GM18520 (cell line): ENCODE results near the gene TPD52L2.
A peak's percentile ranks its signal among the peaks of the same experiment; 100 is the strongest.

Experiments used
- ATAC-seq: cut with Tn5 transposase; IDR thresholded peaks from one replicate; pipeline ENCODE4 v1.9.1; 2021; ENCODE audit not compliant: unreplicated experiment

TPD52L2 gene

DNA sequence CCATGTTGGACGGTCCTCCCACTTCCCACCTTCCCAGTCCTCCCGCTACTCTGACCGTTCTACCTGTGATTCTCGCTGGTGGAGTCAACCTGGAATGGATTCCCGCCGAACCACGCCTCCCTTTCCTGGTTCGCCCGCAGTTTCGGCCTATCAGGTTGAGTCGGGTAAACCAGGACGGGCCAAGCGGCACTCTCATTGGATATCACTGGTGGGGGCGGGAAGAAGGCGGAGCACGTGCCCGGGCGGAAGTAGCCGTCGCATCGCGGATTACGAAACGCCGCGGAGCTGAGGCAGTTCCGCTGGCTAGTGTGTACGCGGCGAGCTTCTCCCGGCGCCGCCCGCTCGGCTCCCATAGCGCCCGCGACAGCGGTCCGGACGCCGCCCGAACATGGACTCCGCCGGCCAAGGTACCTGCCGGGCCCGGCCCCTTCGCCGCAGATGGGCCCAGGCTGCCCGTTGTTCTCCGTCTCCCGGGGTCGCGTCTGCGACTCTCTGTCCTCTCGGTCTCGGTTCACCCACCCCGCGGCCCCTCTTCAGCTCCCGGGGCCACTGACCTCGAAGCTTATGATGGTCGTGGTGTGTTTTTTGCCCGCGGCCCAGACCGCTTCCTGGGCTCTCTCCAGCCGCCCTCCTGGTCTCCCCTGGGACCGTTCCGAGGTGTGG, at the start of gene TPD52L2:
TPD52L2 (plus strand) TSS at position 293 of the 663 bp plus-strand sequence; CDS start at position 389, 96 bp downstream.
- ATAC-seq, result peak; percentile 62

DNA sequence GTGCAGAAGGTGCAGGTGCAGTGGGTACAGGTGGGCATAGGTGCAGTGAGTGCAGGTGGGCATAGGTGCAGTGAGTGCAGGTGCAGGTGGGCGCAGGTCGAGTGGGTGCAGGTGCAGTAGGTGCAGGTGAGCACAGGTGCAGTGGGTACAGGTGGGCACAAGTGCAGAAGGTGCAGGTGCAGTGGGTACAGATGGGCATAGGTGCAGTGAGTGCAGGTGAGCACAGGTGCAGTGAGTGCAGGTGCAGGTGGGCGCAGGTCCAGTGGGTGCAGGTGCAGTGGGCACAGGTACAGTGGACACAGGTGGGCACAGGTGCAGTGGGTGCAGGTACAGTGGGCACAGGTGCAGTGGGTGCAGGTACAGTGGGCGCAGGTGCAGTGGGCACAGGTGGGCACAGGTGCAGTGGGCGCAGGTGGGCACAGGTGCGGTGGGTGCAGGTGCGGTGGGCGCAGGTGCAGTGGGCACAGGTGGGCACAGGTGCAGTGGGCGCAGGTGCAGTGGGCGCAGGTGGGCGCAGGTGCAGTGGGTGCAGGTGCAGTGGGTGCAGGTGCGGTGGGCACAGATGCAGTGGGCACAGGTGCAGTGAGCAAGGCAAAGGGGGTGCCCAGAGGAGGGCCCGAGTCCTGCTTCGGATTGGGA, 49.3 kb upstream of the TPD52L2 start:
- ATAC-seq, result no peak

DNA sequence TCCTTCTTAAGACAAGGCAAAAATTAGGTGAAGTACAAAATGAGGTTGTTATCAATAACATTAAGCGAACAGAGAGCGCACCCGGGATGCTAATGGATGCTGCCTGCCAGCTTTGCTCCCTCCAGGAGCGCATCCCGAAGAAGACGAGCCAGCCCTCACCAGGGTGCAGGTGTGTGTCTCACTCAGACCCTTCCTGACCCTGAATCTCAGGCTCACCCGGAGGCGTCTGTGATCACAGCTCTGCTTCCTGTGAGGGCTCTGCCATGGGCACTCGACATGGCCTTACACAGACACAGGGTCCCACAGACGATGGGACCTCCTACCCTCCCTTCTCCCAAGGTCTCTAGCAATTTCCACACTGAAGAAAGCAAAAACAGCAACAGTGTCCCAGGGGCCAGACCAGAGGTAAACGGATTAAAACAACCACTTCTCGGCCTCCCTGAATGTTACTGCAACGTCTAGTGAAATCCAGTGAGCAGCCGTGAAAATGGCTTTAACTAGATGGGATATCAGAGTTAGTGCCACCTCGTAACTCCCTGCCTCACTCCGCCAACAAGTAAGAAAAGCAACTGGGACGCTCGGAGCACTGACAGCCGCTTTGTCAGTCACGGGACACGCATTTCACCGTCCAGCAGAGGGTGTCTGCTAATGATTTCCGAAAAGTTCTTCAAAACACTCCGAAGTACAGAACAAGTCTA, 45.7 kb upstream of the TPD52L2 start:
- no peak for ATAC-seq

DNA sequence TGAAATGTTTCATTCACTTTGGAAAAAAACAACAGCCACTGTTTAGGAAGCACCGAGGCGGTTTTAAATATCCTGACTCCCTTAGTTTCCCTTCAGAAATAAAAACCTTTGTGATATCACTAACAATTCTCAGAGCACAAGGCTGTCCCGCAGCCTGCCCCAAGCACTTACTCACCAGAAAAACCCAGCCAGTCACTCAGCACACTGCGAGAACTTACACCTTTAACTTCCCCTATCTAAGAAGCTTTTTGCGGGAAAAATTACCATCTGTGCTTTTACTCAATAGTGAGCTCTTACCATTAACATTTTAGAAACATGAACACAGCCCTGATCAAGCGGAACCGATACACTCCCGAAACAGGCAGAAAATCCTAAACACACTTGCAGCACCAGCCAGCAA, 43.3 kb upstream of the TPD52L2 start:
- no peak for ATAC-seq

DNA sequence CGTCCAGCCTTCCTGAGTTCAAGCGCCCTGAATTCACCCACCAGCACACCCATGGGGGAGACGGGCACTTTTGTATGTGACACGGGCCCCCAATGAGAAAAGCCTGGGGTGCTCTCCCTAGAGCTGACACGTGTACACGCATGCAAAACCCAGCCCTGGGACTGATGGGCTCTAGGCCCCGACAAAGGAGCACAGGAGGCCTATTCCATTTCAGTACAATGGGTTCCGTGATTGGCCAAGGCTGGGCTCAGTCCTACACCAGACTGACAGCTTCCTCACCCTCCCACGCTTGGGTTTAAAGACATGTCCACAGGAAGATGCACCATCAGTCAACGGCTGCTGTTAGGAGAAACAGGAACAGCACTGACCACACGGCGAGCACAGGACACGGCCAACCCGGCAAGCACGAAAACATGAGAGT, 42.8 kb upstream of the TPD52L2 start:
- ATAC-seq, result no peak

DNA sequence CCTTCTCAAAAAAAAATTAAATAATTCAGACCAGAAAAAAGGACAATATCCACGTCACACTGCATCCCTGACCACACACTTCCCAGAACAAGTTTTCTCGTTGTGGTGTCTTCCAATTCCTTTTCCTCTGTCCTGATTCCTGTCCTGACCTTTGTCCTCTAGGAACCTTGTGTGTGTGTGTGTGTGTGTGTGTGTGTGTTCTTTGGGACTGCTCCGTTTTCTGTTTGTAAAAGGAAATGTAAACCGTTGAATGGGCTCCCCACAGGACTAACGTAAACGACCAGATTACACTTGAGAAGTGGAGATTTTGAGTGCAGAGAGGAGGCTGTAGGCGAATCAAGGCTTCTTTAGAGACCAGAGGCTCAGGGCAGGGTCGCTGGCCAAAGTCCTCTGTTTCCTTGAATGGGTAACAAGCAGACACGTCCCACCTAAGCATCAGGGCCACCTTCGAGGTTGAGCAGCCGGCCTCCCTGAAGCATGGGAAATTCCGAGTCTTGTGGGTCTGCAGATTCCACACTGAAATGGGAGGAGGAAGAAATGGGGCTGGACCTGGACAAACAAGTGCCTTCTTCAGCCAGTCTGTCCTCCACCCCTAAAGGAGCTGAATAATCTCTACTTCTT, 41.3 kb upstream of the TPD52L2 start:
- ATAC-seq, result no peak

DNA sequence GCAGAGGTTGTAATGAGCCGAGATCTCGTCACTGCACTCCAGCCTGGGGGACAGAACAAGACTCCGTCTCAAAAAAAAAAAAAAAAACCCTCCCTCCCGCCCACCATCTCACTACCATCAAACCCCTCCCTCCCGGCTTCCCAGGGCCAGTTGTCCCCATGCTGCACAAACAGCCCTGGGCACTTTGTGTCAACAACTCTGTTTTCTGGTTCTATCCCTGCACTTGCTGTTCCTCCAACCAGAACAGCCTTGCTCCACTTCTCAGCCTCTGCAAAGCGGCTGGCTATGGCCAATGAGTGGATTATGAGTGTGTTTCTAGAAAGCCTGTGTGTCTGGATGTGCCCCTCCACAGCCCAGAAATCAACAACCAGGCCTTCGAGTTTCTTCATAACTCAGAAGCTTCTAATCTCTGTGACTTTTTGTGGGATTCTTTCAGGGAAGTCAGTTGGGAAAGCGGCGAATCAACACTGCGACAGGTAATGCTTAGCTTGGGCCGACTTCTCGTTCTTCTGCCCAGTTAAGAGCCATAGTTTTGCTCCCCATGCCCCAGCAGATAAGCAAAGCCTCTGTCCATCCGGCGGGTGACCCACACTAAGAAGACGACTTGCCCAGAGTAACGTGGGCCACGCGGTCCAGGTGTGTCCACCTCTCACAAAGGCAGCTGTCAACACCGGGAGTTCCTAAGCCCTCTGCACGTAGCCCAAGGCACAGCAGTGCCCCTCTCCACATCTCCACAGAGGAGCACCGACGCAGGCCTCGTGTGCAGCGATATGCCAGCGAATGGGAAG, 39.5 kb upstream of the TPD52L2 start:
- ATAC-seq, result no peak

DNA sequence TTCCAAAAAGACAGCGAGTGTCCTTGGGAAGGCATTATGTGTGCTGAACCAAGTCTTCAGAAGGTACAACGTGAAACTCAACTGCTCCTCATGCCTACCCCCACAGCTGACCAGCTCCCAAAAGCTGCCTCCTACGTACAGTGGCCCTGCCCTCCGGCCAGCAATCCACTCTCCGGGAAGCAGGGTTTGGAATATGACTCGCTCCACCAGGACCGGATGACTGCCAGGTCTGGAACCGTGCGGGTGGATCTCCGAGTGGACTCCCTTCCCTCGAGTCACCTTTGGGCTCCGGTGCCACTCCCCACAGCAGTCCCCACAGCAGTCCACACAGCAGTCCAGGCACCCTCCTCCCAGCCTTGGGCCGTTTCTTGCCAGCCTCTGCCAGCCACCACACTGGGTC, 38.3 kb upstream of the TPD52L2 start:
- no peak for ATAC-seq

DNA sequence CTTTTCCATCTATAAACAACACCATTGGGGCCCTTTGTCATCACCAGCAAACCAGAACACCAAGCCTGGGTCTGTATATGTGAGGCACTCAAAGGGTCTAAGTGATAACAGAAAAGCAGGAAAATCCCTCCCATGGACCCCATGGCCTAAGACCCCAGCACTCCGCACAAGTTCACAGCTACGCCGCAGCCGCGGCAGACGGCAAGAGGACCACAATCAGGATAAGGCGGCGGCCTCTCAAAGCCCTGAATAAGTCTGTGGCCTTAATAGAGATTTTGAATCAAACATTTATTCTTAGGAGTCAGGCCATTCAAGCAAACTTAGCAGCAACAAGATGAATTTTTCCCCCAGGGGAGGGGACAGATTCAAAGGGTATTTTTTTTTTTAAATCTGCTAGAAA, 36.9 kb upstream of the TPD52L2 start:
- ATAC-seq, result no peak

DNA sequence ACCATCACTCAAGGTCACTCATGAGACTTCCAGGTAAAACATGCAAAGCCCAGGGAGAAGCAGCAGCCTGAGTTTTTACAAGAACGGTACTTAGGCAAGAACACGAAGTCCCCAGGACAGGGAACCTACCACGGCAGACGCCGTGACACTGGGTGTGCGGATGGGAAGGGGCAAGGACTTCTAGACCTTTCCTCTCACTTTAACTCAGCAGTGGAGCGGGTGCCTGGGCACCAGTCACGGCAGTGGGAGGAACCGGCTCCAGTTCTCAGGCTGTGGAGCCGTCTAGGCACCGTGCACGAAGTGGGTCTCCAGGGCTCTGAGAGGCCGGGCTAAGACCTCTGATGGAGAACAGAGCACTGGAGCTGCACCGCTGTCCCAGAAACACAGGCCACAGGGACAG, 36.5 kb upstream of the TPD52L2 start:
- ATAC-seq, result no peak

DNA sequence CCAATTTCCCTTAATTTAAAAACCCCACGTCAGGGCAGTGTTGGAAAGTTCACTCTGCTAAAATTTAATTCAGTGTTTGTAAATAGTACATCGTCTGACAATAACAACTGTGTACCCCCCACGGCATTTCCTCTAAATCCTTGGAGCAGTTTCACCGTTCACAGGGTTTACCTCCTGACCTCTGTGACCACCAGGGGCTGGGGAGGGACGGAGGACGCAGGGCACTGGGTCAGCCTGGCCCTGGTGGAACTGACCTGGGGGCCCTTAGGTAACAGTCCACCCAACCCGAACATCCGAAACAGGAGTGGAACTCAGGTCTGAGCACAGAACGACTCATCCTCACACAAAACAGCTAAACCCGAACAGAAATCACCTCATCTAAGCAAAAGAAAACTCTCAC, 36.1 kb upstream of the TPD52L2 start:
- no peak for ATAC-seq

DNA sequence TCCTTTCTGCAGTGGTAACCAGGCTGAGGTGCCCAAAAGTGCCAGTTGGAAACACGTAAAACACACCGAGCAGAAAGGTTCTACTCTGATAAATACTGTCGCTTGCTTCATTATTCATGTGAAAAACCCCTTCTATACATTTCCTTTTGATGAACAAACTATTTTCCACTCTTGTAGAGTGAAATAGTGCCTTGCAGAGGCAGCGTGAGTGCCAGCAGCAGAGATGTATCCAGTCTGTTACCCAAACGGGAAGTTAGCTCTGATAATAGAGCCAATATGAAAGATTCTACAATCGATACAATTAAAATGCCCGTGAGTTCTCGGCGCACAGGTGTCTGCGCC, 35.5 kb upstream of the TPD52L2 start:
- ATAC-seq, result no peak

DNA sequence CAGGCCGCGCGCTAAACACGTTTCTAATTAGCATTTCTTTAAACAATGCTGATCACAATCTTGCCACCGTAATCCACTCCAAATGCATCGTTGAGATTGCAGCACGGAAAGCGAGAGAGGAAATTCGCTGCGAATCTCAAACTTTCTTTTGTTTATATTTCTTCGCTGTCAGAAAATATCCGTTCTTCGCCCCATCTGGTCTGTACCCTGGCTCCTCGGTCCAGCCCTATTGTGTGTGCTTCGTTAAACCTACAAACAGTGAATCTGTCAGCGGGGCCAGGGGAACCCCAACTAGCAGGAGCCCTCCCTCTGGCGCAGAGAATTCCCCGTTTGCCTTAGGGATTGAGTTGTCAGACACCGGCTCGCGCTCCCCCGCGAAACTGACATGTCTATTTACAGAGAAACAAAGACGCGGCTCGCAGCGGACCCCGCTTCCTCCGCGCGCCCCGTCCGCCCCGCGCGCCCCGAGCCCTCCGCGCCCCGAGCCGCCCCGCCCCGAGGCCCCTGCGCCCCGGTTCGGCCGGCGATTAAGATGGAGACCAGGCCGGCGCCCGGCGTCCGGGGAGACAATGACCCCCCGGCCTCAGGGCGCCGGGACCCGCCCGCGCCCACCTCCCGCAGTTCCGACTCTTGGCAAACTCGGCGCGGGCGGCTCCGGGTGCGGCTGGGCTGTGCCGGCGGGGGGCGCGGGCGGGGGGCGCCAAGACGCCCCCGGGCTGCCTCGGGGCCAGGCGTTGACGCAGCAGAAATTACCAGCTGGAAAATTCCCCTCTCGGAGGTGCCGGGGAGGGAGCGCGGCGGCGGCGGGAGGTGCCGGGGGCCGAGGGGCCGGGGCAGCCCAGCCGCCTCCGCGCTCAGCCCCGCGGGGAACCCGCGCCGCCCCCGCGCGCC, 34.9 kb upstream of the TPD52L2 start:
- no peak for ATAC-seq

DNA sequence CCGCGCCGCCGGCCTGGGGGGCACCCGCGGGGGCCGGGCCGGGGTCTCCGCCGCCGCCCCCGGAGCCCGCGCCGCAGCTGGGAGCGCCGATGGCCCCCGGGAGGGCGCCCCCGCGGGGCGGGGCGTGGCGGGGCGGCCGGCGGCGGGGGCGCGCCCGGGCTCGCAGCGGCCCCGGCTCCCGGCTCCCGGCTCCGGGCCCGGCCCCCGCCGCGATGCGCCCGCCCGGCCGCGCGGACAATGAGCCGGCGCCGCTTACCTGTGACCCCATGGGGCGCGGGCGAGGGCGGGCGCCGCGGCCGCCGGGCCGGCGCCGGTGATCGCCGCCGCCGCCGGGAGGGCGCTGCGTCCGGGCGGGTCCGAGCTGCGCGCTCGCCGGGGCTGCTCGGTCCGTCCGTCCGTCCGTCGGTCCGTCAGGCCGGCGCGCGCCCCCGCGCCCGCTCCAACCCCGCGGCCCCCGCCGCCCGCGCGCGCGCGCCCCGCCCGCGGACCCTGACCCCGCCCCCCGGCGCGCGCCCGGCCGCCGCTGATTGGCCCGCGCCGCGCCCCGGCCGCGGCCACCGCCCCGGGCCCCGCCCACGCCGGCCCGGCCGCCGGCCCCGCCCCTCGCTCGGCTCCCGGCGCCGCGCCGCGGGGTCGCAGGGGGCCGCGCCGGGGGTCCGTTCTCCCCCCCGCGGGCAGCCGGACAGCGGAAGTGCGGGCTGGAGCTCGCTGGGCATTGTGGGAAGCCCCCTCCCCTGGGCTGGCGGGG, 34.1 kb upstream of the TPD52L2 start, which contains the start of gene ZBTB46:
ZBTB46 (minus strand) TSS at position 424 of the 748 bp plus-strand sequence. CDS start 40,507 bp downstream, outside the sequence.
- no peak for ATAC-seq

DNA sequence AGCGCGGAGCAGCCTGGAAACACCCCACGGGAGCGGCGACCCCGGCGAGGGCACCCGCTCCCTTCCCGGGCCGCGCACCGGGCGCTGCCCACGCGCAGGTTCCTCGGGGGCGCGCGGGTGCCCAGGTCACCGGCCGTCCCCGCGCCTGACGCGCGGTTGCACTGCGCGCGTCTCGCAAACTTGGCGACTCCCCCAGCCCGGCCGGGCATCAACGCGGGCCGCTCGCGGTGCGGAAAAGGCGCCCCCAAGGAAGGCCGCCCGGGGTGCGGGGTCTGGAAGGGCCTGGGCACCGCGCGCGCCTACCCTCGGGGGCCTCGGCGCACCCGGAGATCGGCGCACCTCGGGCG, 33.5 kb upstream of the TPD52L2 start:
- ATAC-seq, result no peak

DNA sequence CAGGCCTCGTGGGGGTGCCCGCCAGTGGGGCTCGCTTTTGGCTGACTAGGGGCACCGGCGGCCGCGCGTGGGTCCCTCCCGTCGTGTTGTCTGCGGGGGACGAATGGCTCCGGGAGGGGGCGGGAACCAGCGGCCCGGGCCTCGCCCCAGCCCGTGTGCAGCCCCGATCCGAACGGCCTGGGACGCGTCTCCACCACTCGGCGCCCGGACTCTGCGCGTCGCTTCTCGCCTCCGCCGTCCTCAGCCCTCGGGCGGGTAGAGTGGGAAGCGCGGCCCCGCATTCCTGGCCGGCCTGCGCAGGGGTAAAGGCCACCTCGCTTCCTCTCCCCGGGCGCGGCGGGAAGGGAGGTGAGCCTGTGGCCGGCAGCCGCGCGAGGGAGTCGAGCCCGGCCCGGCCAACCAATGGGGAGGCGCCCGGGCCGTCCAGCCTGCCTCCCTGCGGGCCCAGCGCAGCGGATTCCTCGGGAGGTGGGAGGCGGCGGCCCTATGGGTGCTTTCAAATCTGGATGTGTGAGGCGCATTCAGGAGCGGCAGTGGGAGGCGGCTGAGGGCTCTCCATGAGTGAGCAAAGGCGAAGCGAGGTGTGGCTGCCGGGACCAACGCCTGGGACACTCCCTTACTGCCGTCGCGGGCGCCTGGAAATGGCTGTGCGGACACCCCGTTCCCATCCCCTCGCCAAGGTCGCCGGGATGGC, 32.9 kb upstream of the TPD52L2 start:
- ATAC-seq, result no peak

DNA sequence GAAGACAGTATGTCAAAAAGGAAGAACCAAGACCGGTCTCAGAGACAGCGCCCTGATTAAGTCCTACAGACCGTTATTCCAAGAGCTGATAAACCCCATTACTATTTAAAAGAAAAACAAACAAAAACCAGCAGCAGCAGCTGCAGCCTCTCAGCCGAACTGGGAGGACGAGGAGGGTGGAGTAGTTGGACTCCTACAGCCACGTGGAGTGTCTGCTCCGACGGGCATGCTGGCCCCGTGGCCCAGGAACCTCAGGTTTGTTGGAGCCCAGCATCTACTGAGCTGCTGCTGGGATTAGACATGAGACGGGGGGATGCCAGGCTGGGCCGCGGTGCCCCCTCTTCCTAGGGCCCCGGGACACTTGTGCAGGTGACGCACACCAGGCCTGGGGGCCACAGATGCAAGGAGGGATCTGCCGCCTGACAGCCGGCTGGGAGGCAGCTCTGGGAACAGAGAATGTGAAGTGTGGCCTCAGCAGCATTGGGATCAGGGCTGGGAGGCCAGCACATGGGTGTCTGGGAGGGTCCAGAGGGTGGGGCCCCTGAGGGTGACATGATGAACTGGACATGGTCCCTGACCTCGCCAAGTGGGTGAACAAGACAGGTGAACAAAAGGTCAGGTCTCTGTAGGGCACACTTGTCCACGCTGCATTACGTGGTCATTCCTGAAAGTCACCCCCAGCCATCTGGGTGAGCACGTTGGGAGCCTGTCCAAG, 31.1 kb upstream of the TPD52L2 start:
- no peak for ATAC-seq

DNA sequence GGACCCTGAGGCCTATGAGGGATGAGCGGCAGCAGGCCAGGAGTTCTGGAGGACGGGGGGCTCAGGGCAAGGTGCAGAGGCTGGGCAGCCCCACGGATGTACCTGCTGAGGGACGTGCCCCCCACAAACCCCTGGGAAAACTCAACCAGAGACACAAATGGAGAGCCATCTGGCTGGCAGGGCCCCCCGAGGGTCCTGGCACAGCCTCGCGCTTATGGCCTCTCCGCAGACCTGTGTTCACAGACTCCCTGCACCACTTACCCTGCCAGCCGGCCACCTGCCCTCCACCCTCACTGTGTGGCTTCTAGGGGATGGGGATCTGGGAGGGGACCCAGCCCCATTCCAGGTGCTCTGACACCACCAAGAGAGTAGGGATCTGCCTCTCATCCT, 30.6 kb upstream of the TPD52L2 start:
- no peak for ATAC-seq
